WERI-Rb-1 (cell line): ENCODE results near the gene SELP.

Experiments
- DNase-seq: peaks from one replicate; pipeline ENCODE4 v3.0.0-alpha.2; 2020
- H3K27ac ChIP-seq: fragments of 250-450 bp; sonication (Bioruptor Pico); 2 replicates; pipeline ENCODE4 v1.5.1; 2020; ENCODE audit warnings: mild to moderate bottlenecking, moderate library complexity
- H3K27me3 ChIP-seq: fragments of 250-450 bp; sonication (Bioruptor Pico); 2 replicates; pipeline ENCODE4 v1.5.1; 2021; ENCODE audit warnings: mild to moderate bottlenecking, low read depth, moderate library complexity; ENCODE audit not compliant: insufficient read depth, severe bottlenecking
- H3K36me3 ChIP-seq: fragments of 250-450 bp; sonication (Bioruptor Pico); 2 replicates; pipeline ENCODE4 v1.5.1; 2020; ENCODE audit warnings: mild to moderate bottlenecking, moderate library complexity
- H3K4me3 ChIP-seq: 2 replicates; pipeline ENCODE4 v1.5.1; 2011; ENCODE audit warnings: low read depth, mild to moderate bottlenecking, control low read depth, low read length
- H3K9me3 ChIP-seq: fragments of 250-450 bp; sonication (Bioruptor Pico); 2 replicates; pipeline ENCODE4 v1.5.1; 2021; ENCODE audit warnings: mild to moderate bottlenecking, moderate library complexity; ENCODE audit not compliant: severe bottlenecking
- TF ChIP-seq, protein P1 (sequence below): IDR thresholded peaks from 2 replicates; pipeline ENCODE4 v1.5.1; 2011; ENCODE audit warnings: low read depth, mild to moderate bottlenecking, control low read depth, inconsistent platforms, low read length

Gene SELP

GRCh38 chr1:169585181-169585580 lies 44.7 kb downstream of the SELP start:
- TF ChIP-seq, protein P1, sequence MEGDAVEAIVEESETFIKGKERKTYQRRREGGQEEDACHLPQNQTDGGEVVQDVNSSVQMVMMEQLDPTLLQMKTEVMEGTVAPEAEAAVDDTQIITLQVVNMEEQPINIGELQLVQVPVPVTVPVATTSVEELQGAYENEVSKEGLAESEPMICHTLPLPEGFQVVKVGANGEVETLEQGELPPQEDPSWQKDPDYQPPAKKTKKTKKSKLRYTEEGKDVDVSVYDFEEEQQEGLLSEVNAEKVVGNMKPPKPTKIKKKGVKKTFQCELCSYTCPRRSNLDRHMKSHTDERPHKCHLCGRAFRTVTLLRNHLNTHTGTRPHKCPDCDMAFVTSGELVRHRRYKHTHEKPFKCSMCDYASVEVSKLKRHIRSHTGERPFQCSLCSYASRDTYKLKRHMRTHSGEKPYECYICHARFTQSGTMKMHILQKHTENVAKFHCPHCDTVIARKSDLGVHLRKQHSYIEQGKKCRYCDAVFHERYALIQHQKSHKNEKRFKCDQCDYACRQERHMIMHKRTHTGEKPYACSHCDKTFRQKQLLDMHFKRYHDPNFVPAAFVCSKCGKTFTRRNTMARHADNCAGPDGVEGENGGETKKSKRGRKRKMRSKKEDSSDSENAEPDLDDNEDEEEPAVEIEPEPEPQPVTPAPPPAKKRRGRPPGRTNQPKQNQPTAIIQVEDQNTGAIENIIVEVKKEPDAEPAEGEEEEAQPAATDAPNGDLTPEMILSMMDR: no peak
- Histone ChIP-seq H3K36me3 (no peaks in the 10 kb centered on the region), H3K4me3 (no peak overlapping the region), H3K27me3 (no peaks in the 10 kb centered on the region), H3K9me3 (no peaks in the 10 kb centered on the region), H3K27ac (no peak overlapping the region)
- no peak for DNase-seq

DNA sequence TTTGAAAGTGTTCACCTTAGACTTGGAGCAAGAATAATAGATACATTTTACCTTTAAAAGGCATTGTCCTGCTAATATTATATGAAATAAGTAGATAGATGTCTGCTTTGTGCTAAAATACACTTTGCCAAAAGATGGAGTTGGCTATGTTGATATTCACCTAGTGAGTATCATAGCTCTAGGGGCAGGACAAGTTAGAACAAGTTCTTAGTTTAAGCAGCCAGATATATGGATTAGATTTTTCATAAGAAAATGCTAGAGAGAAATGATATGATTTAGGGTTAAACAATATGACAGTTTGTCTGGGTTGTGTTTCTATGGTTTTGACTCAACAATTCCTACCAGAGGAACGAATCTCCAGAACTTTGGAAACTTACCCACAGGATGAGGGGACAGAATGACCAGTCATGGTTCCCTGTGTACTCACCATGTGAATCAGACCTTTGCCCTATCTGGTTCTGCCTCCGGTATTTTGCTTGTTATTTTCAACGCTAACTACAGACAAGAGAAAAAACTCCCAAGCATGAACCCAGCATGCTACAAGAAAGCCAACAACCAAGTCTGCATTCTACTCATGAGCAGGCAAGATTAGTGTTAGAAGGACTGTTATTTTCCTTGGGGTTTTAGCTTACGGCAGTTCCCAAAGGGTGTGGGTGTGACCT lies 45.3 kb downstream of the SELP start:
- DNase-seq: no peak
- no peak overlapping the region for H3K4me3 ChIP-seq
- no peaks in the 10 kb centered on the region for H3K27me3 ChIP-seq
- no peaks in the 10 kb centered on the region for H3K36me3 ChIP-seq
- no peak overlapping the region for H3K27ac ChIP-seq
- H3K9me3 ChIP-seq: no peaks in the 10 kb centered on the region
- TF ChIP-seq, protein P1: no peak

GRCh38 chr1:169577981-169578738 lies 51.8 kb downstream of the SELP start:
- no peaks in the 10 kb centered on the region for H3K27me3 ChIP-seq
- H3K36me3 ChIP-seq: no peaks in the 10 kb centered on the region
- TF ChIP-seq, protein P1: no peak
- no peak overlapping the region for H3K27ac ChIP-seq
- no peak for DNase-seq
- no peak overlapping the region for H3K4me3 ChIP-seq
- H3K9me3 ChIP-seq: no peaks in the 10 kb centered on the region

- H3K27me3 ChIP-seq: no peaks in the 10 kb centered on the region
- TF ChIP-seq, protein P1: no peak
Measured at GRCh38 chr1:169576935-169577331, 53.0 kb downstream of the SELP start.

GRCh38 chr1:169576241-169576934 lies 53.5 kb downstream of the SELP start:
- no peak for DNase-seq
- H3K27me3 ChIP-seq: no peaks in the 10 kb centered on the region
- no peaks in the 10 kb centered on the region for H3K9me3 ChIP-seq
- H3K36me3 ChIP-seq: no peaks in the 10 kb centered on the region
- TF ChIP-seq, protein P1: no peak
- no peak overlapping the region for H3K27ac ChIP-seq
- no peak overlapping the region for H3K4me3 ChIP-seq

More at GRCh38 chr1:169576935-169577331, 53.0 kb downstream of the SELP start:
- DNase-seq: no peak
- Histone ChIP-seq H3K9me3 (no peaks in the 10 kb centered on the region), H3K27ac (no peak overlapping the region), H3K36me3 (no peaks in the 10 kb centered on the region), H3K4me3 (no peak overlapping the region)
